ENCODE data around the gene LIMCH1.
"Not testable (repeated sequence)": the region's sequence is repeated elsewhere in the genome, so short reads cannot be mapped to it uniquely, and the experiment has no call there.

The LIMCH1 gene, protein sequence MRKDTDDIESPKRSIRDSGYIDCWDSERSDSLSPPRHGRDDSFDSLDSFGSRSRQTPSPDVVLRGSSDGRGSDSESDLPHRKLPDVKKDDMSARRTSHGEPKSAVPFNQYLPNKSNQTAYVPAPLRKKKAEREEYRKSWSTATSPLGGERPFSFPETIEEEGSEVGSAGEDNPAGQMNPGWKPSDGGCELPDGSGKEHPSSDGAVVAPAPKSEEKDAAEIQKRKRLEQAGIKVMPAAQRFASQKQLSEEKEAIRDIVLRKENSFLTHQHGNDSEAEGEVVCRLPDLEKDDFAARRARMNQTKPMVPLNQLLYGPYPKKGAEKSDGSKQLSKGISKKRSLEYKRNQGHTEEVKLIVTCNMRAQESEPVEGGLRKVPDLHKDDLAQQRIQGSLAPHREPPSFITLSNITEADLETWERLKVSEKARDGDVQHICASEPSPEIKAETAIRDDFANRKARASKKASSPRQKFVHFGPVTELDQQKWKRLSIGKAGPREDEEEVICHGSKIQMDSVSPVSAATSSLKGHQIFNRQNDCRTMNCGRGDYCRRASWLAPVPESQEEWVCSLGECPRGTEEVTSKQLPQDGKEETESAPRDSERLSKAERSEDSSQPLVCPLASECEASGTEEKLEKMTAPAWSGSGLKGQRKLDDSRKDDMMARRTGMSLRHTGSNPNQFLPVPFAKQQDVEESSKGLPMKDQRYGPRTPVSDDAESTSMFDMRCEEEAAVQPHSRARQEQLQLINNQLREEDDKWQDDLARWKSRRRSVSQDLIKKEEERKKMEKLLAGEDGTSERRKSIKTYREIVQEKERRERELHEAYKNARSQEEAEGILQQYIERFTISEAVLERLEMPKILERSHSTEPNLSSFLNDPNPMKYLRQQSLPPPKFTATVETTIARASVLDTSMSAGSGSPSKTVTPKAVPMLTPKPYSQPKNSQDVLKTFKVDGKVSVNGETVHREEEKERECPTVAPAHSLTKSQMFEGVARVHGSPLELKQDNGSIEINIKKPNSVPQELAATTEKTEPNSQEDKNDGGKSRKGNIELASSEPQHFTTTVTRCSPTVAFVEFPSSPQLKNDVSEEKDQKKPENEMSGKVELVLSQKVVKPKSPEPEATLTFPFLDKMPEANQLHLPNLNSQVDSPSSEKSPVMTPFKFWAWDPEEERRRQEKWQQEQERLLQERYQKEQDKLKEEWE (N-terminal part only)

GRCh38 chr4:41538017-41538733 is at the start of gene LIMCH1:
TSS of gene LIMCH1 (plus strand) at chr4:41538157. CDS start at chr4:41605996, 67,839 bp downstream.
- no peak for DNase-seq (ENCODE audit: low spot score)

- not testable (repeated sequence) for DNase-seq (ENCODE audit: low spot score)
Observed at GRCh38 chr4:41491081-41491576, 46.8 kb upstream of the LIMCH1 start.

GRCh38 chr4:41496977-41497376 is 41.0 kb upstream of the LIMCH1 start:
- DNase-seq (ENCODE audit: low spot score): no peak

GRCh38 chr4:41498177-41498576 is 39.8 kb upstream of the LIMCH1 start:
- no peak for DNase-seq (ENCODE audit: low spot score)

DNA sequence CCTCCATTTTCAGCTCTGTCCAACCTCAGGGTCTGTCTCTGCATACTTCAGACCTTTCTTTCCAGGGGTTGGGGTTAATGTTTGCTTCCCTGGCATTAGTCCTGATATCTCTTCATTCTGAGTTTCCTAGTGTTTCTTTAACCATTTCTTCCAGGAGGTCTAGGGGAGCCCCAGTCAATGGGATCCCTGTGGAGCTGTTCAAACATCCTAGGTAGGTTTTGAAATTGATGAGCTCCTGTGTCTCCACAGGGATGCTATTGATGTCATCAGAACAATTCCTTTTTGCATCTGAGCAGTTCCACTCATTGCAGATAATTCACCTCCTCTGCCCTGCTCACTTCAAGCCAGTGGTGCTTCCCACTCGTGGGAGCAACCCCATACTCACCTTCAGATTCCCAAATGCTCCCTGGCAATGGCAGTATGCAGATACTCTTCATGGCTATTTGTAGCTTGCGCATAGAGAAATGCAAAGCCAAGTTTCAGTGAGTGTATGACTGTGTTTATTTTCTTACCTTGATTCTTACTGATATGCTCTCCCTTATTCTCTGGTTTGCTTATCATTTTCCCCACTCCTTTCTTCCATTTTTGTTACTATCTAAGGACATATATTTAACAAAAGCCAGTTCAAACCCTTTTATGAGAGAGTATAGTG is 33.7 kb upstream of the LIMCH1 start:
- DNase-seq (ENCODE audit: low spot score): no peak

GRCh38 chr4:41505161-41505661 is 32.7 kb upstream of the LIMCH1 start:
- no peak for DNase-seq (ENCODE audit: low spot score)

- DNase-seq (ENCODE audit: low spot score): no peak
Observed at GRCh38 chr4:41506130-41506529, 31.8 kb upstream of the LIMCH1 start.

- DNase-seq (ENCODE audit: low spot score): no peak
Observed at GRCh38 chr4:41507291-41507947, 30.5 kb upstream of the LIMCH1 start.

DNA sequence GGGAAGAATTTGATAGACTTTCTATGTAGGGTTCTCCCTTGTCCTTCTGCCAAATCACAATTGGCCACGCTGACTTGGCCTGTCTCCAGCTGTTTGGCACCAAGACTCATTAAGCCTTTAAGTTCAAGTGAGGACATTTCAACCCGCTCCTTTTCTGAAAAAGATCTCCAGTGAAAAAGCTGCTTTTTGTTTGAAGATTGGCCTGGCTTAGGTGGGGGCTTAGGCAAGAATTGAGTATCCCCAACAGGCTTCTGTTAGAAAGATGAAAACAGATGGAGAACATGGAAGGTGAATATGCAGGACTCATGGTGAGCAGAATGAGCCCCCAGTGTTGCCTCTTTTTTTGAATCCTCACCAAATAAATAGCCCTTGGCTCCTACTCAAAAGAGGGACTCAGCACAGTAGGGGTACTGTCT is 28.5 kb upstream of the LIMCH1 start:
- DNase-seq (ENCODE audit: low spot score): no peak

- DNase-seq (ENCODE audit: low spot score): no peak
Observed at GRCh38 chr4:41510179-41510578, 27.8 kb upstream of the LIMCH1 start.

DNA sequence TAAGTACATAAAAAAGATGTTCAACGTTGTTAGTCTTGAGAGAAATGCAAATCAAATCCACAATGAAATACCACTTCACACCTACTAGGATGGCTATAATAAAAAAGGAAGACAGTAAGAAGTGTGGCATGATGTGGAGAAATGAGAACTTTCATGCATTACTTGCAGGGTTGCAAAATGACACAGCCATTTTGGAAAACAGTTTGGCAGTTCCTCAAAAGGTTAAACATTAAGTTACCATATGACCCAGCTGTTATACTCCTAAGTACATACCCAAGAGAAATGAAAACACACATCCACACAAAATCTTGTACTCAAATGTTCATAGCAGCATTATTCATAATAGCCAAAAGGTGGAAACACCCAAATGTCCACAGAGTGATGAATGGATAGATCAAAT is 25.8 kb upstream of the LIMCH1 start:
- no peak for DNase-seq (ENCODE audit: low spot score)

DNA sequence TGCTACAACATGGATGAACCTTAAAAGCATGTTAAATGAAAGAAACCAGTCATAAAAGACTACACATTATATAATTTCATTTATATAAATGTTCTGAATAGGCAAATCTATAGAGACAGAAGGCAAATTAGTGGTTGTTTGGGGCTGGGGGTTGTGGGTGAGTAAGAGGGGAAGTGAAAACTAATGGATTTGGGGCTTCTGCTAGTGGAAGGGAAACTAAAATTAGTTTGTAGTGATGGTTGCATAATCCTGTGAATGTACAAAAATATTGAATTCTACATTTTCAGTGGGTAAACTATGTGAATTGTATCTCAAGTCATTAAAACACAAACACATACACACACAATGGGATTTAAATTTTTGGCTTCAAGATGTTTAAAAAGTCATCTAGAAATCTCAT is 25.4 kb upstream of the LIMCH1 start:
- no peak for DNase-seq (ENCODE audit: low spot score)

- no peak for DNase-seq (ENCODE audit: low spot score)
Observed at GRCh38 chr4:41514169-41514568, 23.8 kb upstream of the LIMCH1 start.

GRCh38 chr4:41514766-41515481 is 23.0 kb upstream of the LIMCH1 start:
- DNase-seq (ENCODE audit: low spot score): no peak

DNA sequence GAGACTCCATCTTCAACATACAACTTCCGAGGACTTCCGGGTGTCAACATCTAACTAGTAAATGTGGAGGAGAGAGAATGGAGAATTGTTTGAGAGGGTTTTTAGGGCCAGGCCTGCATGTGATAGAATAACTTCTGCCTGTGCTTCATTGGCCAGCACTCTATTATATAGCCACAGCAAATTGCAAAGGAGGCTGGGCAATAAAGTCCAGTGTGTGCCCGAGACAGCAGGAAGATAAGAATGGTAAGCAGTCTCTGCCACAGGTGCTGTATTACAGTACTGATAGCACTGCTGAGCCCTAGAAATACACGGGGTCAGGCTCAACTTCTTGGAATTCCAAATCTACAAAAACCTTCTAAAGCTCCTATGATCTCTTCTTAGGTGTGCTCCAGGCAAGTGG is 20.8 kb upstream of the LIMCH1 start:
- no peak for DNase-seq (ENCODE audit: low spot score)

DNA sequence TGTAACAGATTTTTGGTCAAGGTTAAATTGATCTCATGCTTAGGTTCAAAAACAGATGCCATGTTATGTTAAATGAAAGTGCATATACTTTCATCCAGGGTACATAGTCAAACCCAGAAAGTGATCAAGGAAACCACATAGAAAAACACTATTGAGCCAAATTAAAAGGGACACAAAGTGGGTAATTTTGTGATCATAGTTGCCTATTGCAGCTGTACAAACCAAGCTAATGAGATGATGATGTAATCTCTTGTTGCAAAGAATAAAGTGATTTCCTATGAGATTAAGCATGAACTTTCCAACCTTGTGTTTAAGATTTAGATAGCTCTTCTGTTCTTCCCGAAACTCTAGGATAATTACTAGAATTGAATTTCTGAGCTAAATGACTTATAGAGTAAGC is 20.2 kb upstream of the LIMCH1 start:
- DNase-seq (ENCODE audit: low spot score): no peak

- no peak for DNase-seq (ENCODE audit: low spot score)
Observed at GRCh38 chr4:41524425-41524824, 13.5 kb upstream of the LIMCH1 start.

DNA sequence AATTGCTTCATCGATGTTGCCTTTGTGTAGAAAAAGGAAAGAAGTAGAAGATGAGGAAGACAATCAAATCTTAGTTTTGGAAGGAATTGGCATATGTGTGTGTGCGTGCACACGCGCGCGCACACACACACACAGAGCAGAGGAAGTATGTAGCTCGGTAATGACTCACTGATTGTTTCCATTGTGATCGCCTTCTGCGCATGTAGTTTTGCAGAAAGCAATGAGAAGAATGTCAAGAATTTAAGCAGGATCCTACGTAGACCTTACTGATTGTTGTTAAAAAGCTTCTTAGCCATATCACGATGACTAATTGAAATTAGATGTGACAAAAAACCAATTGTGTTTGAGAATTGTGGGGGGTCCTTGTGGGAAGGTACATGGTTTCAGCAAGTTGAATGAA is 12.8 kb upstream of the LIMCH1 start:
- no peak for DNase-seq (ENCODE audit: low spot score)

DNA sequence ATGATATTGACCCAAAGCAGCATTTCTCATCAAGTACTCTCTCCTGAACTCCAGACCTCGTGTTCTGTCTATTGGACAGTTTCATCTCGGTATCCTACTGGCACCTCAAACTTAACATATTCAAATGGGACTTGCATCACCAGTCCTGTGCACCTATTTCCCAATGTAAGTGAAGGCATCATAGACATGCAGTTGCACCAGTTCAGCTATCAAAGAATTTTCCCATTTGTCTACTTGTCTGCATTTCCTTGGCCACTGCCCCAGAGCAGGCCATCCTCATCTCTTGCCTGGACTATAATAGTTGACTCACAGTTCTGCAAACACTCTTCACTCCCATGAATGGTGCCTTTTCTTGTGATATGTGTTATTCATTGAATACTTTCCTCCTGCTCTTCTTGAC is 11.3 kb upstream of the LIMCH1 start:
- no peak for DNase-seq (ENCODE audit: low spot score)

Data from left forelimb (tissue), 1 donor.